ENCODE results near the gene ARL15. TPM values are rescaled to one million over a fixed set of nuclear protein-coding genes. Genes with fewer than 3 reads are reported as not detected.

Gene ARL15
- total RNA-seq, 1 donor from 2014 or later: 28.9 TPM

GRCh38 chr5:53996008-53996407, 314.4 kb downstream of the ARL15 start:
- no peak overlapping the region for H3K27ac Mint-ChIP-seq
- no peak overlapping the region for H3K4me3 Mint-ChIP-seq (ENCODE audit: low read depth)
- peaks cover 8% of the 10 kb centered on the region for H3K4me1 Mint-ChIP-seq (ENCODE audit: low read depth)
- TF ChIP-seq, protein P1, sequence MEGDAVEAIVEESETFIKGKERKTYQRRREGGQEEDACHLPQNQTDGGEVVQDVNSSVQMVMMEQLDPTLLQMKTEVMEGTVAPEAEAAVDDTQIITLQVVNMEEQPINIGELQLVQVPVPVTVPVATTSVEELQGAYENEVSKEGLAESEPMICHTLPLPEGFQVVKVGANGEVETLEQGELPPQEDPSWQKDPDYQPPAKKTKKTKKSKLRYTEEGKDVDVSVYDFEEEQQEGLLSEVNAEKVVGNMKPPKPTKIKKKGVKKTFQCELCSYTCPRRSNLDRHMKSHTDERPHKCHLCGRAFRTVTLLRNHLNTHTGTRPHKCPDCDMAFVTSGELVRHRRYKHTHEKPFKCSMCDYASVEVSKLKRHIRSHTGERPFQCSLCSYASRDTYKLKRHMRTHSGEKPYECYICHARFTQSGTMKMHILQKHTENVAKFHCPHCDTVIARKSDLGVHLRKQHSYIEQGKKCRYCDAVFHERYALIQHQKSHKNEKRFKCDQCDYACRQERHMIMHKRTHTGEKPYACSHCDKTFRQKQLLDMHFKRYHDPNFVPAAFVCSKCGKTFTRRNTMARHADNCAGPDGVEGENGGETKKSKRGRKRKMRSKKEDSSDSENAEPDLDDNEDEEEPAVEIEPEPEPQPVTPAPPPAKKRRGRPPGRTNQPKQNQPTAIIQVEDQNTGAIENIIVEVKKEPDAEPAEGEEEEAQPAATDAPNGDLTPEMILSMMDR (IDR thresholded peaks at IDR 0.05; ENCODE audit: unreplicated experiment): no peak
- no peak for DNase-seq (ENCODE audit: low spot score, unreplicated experiment)
- H3K36me3 Mint-ChIP-seq (ENCODE audit: insufficient read depth): no peaks in the 10 kb centered on the region
- no peaks in the 10 kb centered on the region for H3K9me3 Mint-ChIP-seq (ENCODE audit: low read depth)
- no peaks in the 10 kb centered on the region for H3K27me3 Mint-ChIP-seq

- H3K9me3 Mint-ChIP-seq (ENCODE audit: low read depth): no peaks in the 10 kb centered on the region
- H3K27me3 Mint-ChIP-seq: no peaks in the 10 kb centered on the region
- H3K36me3 Mint-ChIP-seq (ENCODE audit: insufficient read depth): no peaks in the 10 kb centered on the region
- no peak overlapping the region for H3K27ac Mint-ChIP-seq
- TF ChIP-seq, protein P1 (IDR thresholded peaks at IDR 0.05; ENCODE audit: unreplicated experiment): no peak
- H3K4me1 Mint-ChIP-seq (ENCODE audit: low read depth): peaks cover 8% of the 10 kb centered on the region
- no peak for DNase-seq (ENCODE audit: low spot score, unreplicated experiment)
- H3K4me3 Mint-ChIP-seq (ENCODE audit: low read depth): no peak overlapping the region
These were observed 316.2 kb downstream of the ARL15 start for GRCh38 chr5:53994148-53994547.

GRCh38 chr5:53991942-53992341, 318.4 kb downstream of the ARL15 start:
- Mint-ChIP-seq H3K27ac (no peak overlapping the region), H3K4me1 (ENCODE audit: low read depth) (no peaks in the 10 kb centered on the region), H3K4me3 (ENCODE audit: low read depth) (no peak overlapping the region), H3K36me3 (ENCODE audit: insufficient read depth) (no peaks in the 10 kb centered on the region), H3K9me3 (ENCODE audit: low read depth) (no peaks in the 10 kb centered on the region), H3K27me3 (no peaks in the 10 kb centered on the region)
- DNase-seq (ENCODE audit: low spot score, unreplicated experiment): no peak
- TF ChIP-seq, protein P1 (IDR thresholded peaks at IDR 0.05; ENCODE audit: unreplicated experiment): peak; percentile 20

DNA sequence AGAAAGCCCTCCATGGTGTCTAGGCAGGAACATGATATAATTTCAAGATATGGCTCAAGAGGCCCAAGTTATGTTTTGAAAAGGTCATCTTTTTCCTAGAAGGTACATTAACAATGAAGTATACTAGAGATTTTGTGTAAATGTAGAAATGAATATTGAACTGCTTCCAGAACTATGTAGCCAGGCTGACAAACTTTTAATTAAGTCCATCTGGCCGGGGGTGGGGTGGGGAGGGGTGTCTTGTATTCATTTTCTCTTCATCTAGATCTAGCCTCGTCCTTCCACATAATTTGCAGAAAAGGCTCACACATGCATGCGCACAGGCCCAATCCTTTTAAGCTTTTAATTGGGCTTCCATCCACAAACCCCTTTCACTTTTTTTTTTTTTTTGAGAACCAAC, 323.3 kb downstream of the ARL15 start:
- Mint-ChIP-seq H3K4me3 (ENCODE audit: low read depth) (no peak overlapping the region), H3K9me3 (ENCODE audit: low read depth) (no peaks in the 10 kb centered on the region), H3K27ac (no peak overlapping the region), H3K27me3 (no peaks in the 10 kb centered on the region), H3K36me3 (ENCODE audit: insufficient read depth) (peaks cover 2% of the 10 kb centered on the region), H3K4me1 (ENCODE audit: low read depth) (peaks cover 4% of the 10 kb centered on the region)
- DNase-seq (ENCODE audit: low spot score, unreplicated experiment): no peak
- TF ChIP-seq, protein P1 (IDR thresholded peaks at IDR 0.05; ENCODE audit: unreplicated experiment): no peak

- no peak overlapping the region for H3K27ac Mint-ChIP-seq
- no peak for DNase-seq (ENCODE audit: low spot score, unreplicated experiment)
- H3K4me3 Mint-ChIP-seq (ENCODE audit: low read depth): no peak overlapping the region
- H3K36me3 Mint-ChIP-seq (ENCODE audit: insufficient read depth): peaks cover 2% of the 10 kb centered on the region
- H3K4me1 Mint-ChIP-seq (ENCODE audit: low read depth): peaks cover 4% of the 10 kb centered on the region
- no peaks in the 10 kb centered on the region for H3K9me3 Mint-ChIP-seq (ENCODE audit: low read depth)
- TF ChIP-seq, protein P1 (IDR thresholded peaks at IDR 0.05; ENCODE audit: unreplicated experiment): no peak
- no peaks in the 10 kb centered on the region for H3K27me3 Mint-ChIP-seq
These were observed 324.6 kb downstream of the ARL15 start for GRCh38 chr5:53985796-53986195.
